HG03378 (cell line): ENCODE measurements around the gene GJD4.
A peak's percentile ranks its signal among the peaks of the same experiment; 100 is the strongest.

Experiments used
- ATAC-seq: cut with Tn5 transposase; IDR thresholded peaks from one replicate; pipeline ENCODE4 v1.9.1; 2021; ENCODE audit warnings: mild to moderate bottlenecking, moderate library complexity; ENCODE audit not compliant: unreplicated experiment

GJD4 gene, protein sequence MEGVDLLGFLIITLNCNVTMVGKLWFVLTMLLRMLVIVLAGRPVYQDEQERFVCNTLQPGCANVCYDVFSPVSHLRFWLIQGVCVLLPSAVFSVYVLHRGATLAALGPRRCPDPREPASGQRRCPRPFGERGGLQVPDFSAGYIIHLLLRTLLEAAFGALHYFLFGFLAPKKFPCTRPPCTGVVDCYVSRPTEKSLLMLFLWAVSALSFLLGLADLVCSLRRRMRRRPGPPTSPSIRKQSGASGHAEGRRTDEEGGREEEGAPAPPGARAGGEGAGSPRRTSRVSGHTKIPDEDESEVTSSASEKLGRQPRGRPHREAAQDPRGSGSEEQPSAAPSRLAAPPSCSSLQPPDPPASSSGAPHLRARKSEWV

DNA sequence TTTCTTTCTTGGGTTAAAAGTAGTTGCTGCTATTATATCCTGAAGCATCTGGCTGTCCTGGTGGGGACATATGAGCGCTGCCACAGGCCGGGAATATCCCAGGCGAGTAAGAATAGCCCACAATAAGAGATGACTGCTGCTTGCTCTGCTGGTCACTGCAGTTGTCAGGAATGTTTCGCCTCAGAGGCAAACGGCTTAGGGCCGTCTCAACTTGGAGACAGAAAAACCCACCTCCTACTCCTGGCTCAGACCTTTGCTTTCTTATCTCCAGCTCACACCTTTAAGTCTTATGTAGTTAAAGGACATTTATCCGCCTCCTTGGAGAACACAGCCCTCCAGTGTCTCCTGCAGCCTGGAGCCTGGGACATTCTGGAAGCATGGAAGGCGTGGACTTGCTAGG, at the start of gene GJD4:
TSS of gene GJD4 (plus strand) at position 151 of the 400 bp plus-strand sequence. CDS start at position 378, 227 bp downstream.
- ATAC-seq: no peak

DNA sequence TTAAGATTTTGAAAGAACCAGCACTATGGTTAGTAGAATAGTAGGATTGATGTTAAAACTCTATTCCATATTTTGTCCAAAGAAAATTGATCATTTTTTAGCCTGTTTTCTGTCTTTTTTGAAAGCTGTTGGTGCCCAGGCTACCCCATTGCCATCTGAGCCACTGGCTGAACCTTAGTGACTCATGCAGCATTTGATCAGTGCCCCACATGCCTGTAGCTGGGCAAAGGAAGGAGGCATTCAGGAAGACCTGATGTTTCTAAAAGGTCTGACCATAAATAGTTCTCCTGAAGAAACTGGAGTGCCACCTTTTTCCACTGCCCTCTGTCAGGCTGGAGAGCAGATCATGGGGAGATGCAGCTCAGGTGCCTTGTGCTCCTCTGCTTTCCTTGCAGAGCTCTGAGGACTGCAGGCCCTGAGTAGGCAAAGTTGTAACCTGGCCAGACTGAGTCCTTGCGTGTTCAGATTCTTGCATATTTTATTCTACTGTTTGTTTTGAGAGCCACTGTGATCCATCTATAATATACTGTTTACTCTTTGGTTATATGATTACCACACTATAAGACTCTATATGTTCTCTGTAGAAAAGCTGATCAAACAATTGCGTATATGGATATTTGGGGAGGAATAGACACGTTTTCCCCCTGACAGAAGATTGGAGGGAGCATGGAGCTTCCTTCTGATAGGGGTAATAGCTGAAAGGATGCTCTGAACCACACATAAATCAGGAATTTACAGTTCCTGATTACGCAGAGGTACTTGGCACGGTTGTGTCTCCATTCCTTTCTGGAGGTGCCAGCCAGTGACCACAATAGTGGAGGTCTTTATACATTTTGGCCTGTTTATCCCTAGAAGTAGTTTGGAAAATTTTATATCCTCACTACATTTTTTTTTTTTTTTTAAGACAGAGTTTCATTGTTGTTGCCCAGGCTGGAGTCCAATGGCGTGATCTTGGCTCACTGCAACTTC, 48.9 kb upstream of the GJD4 start:
- ATAC-seq: no peak

DNA sequence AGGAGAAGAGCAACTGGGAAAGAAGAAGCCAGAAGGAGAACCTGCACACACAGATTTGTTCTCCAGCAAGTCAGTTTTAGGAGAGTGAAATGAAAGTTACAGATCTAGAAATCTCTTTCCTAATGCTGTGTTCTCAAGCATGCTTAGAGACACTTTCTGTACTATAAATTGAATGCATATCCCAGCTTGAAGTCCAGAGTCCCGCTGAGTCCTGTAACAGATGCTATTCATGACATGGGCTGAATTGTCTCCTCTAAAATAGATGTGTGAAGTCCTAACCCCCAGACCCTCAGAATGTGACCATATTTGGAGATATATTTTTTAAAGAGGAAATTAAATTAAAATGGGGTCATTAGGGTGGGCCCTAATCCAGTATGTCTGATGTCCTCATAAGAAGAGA, 46.9 kb upstream of the GJD4 start:
- no peak for ATAC-seq

DNA sequence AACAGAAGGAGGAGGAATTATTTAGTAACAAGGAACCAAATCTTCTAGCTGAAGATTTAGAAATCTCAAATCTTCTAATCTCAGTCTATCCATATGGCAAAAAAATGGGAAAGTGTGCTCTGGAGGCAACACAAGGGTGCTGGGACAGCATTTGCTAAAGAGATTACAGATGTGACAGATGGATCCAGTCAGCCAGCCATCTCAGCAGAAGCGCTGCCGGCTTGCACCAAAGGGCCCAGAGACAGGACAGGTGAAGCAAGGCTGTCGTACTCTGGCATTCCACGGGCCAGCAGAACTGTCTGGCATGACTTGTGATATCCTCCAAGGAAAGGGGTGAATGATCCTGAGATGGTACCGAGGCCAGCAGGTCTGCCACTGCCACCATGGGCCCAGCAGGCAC, 45.7 kb upstream of the GJD4 start:
- no peak for ATAC-seq

DNA sequence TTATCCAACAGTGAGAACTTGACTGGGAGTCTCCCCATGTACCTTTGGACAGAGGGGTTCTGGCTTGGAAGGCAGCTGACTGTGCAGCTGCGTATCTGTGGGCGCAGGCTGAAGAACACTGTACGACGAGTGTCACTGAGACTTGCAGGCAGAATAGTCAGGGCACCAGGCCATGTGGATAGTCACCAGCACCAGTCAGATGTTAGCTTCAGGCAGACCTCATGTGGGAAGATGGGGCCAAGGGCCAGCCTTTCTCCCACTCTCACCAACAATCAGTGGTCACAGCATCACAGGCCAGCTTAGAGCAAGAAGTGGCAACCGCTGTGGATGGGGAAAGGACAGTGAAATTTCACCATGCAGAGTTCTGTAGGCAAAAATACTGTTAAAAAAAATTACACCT, 43.4 kb upstream of the GJD4 start:
- no peak for ATAC-seq

DNA sequence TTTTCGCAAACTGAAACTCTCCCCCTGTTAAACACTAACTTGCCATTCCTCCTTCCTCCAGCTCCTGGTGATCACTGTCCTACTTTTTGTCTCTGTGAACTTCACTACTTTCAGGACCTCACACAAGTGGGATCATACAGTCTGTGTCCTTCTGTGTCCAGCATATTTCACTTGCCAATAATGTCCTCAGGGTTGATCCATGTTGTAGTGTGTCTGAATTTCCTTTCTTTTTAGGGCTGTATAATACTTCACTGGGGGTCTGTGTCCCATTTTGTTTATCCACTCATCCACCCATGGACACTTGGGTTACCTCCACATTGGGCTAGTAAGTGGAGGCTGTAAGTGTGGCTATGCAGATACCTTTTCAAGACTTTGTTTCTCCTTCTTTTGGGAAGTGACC, 42.7 kb upstream of the GJD4 start:
- ATAC-seq: no peak

DNA sequence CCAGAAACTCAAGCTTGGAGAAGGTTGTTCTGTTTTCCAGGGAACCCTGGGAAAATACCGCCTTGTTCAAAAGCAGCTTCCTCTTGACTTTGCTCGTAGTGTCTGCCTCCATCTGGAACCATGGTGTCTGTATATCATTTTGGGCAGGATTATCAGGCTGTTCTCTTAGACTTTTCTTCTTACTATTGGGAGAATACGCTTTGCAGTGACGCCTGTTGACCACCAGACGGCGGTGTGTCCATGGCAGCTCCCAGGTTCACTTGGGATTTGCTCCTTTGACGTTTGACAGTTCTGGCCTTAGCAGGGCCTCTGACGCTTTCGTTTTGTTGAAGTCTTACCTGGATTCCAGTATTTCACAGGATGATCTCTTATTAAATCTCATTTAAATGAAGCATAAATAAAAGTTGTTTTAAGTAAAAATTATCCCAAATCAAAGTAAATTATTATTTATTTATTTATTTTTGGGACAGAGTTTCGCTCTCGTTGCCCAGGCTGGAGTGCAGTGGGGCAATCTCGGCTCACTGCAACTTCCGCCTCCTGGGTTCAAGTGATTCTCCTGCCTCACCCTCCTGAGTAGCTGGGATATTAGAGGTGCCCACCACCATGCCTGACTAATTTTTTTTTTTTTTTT, 41.8 kb upstream of the GJD4 start:
- peak; percentile 55 for ATAC-seq

DNA sequence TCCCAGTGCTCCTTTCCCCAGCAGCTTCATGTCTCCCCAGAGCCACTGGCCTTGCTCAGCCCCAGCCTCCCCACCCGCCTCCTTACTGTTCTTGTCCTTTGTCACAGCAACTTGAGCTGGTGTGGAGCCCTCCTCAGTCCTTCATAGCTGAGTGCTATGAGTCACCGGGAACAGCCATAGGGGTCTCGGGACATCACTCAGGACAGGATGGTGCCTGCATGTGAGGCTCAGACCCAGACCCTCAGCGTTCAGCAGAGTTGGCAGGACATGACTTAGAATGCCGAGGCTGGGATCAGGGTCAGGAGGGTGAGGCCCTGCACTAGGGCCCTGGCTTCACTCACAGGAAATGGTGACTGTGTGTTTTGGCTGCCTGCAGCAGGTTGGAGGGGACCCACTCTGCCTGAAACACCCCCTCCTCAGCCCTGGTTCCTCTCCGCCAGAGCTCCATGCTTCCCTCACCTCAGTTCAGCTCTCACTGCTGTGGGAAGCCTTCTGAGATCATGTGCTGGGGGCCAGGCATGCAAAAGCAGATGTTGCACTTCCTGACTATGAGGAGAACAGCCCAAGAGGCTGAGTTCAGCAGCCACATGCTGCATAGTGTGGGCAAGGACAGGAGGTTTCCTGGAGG, 40.7 kb upstream of the GJD4 start:
- peak; percentile 49 for ATAC-seq

DNA sequence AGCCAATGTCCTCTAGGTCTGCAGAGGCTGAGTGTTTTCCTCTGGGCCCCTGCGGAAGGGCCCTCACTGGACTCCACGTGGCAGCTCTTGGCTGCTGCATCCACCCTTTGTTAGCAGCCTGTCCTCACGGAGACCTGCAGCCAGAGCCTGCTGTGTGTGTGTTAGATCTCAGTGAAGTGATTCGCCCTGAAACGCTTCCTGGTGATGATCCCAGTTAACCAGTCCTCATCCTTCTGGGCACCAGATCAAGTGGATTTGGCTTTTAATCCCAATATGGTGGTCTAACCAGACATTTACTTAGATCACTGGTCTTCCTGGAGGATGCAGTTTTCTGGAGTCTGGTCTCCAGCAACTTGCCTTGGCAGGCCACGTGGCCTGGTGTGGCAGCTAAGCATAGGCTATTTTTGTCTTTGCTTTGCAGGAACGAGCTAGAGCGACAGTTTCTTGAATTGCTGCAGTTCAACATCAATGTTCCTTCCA, 39.5 kb upstream of the GJD4 start:
- no peak for ATAC-seq

DNA sequence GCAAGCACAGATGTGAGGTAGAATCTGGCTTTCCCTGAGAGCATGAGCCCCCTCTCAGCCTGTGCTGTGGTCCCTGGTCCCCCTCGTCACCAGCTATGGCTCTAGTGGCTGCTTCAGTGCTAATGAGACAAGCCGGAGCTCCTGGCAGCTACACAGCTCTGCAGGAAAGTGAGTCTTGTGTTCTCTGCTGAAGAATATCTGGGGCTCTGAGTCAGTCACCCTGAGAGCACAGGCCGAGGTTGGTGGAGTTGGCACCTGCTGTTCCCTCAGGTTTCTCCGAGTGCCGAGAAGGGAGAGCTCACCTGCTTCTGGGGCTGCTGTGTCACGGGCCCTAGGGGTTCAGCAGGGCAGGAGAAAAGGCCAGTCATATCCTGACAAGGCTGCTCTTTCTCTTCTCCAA, 37.2 kb upstream of the GJD4 start:
- no peak for ATAC-seq

DNA sequence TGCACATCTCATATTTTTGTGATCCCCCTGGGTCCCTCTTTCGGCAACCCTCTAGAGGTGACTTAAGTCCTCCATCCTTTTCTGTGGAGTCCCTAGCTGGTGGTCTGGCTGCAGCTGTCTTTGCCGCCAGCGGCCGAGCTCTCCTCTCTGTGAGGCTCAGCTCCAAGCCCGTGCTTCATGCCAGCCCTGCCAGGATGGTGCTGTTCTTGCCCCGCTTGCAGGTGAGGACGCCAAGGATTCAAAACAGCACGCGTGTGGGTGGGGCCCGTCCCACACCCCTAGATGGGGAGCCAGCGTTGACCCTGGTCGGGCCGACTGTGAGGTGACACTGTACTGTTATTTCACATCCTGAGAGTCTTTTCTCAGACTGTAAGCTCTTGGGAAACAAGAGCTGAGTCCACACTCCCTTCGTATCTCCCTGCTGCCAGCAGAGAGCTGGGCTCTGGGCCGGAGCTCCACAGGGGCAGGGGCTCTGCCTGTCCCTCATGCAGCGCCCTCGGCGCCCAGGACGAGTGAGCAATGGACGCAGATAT, 36.6 kb upstream of the GJD4 start:
- ATAC-seq: no peak

DNA sequence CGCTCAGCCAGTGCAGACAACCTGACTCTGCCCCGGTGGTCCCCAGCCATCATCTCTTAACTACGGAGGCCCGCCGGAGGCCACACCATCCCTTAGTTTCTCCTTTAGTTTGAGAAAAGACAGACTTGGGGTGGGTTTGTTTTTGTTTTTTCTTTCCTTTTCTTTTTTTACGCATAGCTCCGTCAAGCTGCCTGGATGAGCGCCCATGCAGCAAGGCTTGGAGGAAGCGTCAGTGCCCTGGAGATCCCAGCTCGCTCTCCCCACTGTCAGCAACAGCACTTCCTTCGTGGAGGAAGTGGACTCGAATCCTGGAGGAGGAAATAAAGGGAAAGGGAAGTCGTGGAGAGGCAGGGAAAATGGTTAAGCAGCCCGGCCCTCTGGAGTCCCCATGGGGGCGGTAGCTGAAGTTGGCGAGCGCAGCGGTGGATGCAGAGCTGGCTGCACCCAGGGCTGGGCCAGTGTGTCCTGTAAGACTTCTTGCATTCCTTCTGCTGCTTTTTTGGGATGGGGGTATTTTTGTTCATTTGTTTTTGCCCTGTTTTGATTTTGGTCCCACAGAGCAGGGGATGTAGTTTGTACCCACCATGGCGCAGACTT, 35.9 kb upstream of the GJD4 start:
- ATAC-seq: no peak

DNA sequence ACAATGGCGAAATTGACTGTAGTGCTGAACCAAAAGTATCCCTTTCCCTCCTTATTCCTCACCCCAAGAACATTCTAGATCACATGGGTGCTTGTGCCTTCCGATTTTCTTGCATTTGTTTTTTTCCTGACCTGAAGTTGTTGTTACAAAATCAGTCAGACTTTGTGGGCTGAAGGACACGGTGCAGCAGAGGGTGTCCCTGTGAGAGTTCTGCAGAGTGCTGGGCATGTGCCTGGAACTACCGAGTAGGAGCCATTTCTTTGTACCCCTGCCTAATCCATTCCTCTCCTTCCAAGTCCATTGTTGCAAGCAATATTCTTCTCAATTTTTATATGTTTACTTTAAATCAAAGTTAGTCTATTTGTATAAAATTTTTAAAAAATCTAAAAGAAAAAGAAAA, 35.3 kb upstream of the GJD4 start:
- ATAC-seq: no peak

DNA sequence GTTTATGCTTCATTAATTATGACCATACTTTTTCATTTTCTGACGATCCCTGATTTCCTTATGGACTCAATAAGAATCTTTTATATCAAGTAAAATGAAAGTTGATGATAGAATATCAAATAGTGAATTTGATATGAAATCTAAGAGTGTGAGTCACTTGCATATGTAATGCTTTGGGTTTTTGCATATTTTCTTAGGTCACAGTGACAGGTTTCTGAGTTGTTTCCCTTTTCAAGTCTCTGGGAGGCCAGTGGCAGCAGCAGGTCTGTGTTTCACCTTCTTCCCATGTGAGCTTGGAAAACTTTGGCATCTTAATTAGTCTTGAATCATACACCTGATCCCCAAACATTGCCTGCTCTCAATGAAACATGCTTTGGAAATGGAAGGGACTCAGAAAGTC, 34.7 kb upstream of the GJD4 start:
- ATAC-seq: no peak

DNA sequence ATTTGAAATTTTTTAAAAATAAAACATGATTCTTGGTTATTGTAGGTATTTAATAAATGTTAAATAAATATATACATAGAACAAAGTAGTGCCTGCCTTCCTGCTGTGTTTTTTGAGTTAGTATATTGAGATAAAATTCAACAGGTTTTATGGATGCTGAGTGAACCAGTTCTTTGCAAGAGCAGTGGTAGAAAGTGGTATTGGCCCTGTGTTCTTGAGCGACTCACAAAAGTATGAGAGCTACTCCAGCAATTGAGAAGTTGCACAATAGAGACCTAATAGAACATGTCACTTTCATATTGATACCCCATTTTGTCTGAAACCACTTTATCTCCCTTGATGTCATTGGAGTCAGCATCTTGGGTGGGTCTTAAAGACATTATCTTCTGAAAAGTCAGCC, 32.6 kb upstream of the GJD4 start:
- no peak for ATAC-seq

DNA sequence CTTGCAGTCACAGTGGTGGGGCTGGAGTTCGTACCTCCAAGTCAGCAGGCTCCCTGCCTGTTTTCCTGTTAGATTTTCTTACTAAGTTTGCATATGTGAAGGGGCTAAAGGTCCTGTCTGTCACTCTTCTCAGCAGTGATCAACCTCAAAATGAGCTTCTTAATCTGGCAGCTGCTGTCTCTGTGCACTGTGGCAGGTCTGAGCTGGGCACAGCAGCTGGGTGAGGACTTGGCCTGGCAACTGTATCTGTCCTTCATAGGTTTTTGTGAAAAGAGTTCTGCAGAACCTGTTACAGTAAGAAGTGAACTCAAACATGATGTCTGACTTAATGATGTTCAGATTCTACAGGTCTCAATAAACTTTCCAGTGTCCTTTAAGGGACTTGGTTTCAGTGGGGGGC, 31.3 kb upstream of the GJD4 start:
- ATAC-seq: no peak

DNA sequence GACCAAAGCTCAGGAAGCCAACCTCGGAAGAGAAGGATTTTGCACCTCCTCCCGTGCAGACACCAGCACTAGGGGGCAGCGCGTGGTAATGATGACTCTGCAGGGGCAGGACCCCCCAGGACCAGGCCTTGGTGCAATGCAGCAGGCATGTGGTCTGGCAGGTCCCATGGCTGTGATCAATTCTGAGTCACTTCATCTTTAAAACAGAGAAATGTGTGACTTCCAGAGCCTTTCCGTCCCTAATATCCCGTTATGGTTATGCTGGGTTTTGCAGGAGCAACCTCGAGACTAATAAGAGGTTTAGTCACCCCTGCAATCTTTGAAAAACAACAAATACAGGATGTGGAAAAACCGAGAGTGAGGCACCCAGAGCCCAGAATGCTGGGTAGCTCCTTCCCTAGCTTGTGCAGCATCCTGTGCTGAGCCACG, 30.2 kb upstream of the GJD4 start:
- ATAC-seq: no peak

DNA sequence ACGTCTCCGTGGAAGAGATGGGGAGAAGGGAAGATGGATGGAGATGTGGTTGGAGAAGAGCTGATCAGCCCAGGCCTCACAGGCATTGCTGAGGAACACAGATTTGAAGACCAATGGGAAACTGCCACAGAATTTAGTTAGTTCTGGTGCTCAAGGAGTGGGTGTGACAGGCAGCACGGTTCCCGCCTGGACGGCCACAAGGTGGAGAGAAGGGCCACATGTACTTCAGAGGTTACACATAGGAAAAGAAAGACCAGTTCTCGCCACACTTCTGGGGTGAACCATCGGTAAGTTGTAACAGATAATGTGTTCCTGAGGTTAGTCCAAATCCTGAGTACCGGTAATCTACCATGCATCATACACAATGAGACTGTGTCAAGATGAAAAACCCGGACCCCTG, 29.5 kb upstream of the GJD4 start:
- ATAC-seq: no peak

DNA sequence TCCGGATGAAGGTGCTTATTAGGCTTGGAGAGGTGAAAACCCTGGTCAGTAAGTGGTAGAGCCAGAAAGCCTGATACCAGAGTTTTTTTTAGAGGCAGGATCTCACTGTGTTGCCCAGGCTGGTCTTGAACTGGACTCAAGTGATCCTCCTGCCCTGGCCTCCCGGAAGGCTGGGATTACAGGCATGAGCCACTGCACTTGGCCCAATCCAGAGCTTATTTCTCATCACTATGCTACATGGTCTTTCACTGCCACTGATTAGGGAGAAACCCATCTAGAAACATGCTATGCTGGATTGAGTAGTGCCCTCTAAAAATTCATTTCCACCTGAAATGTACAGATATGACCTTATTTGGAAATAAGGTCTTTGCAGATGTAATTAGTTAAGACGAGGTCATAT, 28.4 kb upstream of the GJD4 start:
- ATAC-seq: no peak

DNA sequence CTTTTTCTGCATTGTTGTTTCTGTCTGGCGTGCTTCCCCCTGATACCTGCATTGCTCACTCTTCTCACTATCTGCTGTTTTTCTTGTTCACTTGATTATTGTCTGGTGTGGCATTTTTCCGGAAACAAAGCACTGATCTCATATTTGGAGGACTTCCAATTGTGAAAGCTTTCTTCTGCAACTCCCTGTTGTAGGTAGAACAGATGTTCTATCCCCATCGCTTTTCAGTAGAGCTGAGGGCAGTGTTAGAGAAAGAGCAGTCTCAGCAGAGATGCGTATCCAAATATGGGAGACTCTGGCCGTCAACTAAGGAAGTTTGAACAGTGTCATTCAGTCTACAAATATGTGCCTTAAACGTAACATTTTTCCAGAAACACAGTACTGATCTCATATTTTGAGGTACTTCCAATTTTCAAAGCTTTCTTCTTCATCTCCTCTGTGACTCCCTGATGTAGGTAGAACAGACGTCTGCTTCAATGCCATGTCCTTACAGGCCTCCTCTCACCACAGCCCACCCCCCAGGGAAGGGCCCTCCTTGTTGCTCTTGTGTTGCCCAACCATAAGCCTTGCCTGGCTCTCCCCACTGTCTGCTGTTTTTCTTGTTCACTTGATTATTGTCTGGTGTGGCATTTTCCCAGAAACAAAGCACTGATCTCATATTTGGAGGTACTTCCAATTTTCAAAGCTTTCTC, 27.1 kb upstream of the GJD4 start:
- no peak for ATAC-seq
